SKM-1 treated with dmso at 0.1 percent for 144 hours (cell line): ENCODE results near the gene KLC1.

ENCODE experiments used
- DNase-seq: peaks from one replicate; lab custom pipeline; 2025; ENCODE audit not compliant: unreplicated experiment; lab: John Stamatoyannopoulos, UW

KLC1 gene

DNA sequence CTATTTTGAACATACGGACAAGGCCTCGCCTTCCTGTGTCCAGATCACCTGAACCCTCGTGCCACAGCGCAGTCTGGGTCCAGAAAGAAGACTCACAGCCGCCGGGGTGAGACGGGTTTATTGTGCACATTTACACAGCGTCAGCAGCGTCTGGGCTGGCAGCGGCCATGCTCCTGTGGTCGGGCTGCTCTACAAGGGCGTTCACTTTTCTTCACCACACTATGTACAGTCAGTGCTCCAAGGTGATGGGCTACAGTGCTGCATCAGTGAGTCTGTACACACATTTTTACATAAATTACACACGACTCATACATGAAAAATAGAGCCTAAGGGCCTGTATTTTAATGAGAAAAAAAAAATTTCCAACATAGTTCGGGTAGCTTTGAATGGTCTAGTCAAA lies 104.6 kb downstream of the KLC1 start:
- no peak for DNase-seq

GRCh38 chr14:103734081-103734888 lies 105.3 kb downstream of the KLC1 start:
- no peak for DNase-seq

DNA sequence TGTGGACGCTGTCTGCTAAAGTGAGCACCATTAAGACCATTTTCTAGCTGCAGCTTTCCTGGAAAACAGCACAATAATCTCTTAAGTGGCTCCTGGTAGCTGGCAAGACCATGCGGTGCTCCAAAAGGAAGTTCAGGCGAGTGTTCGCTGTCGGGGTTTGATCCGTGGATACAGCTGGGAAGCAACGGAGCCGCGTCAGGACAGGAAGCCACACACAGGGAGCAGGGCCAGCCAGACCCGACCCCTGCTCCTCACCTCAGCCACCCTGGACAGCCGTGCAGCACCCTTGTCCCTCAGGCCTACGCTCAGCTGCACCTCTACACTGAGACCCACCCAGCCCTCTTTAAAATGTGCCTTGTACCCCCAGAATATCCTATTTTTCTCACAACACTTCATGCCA lies 106.0 kb downstream of the KLC1 start:
- no peak for DNase-seq

GRCh38 chr14:103735439-103735814 lies 106.4 kb downstream of the KLC1 start:
- no peak for DNase-seq

DNA sequence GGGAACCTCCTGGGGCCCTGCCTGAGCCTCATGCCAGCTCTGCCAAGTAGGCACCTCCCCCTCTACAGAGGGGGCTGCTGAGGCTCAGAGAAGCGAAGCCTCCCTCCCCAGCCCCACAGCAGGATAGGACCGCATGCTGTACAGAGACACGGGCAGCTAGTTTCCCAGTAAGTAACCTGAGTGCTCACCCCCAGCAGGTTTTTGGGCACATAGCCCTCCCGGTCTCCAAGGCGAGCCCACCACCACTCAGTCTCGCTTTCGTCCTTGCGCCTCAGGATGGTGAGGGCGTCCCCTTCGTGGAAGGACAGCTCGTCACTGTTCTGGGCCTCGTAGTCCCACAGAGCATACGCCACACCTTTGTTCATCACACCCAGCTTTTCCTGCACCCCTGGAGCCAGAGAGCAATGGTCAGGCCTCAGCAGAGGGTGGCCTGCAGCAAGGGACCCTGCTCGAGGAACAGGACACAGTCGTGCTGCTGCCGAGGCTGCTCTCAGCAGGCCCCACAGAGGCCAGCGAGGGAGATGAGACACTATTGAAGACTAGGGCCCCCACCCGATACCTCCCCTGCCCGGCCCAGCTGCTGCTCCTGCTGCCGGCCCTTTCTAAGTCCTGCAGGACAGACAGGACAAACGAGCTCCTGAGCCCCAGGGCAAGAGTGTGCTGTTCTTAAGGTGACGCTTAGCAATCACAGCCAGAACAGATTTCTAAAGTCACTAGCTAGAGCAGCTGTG lies 107.0 kb downstream of the KLC1 start:
- DNase-seq, result no peak

DNA sequence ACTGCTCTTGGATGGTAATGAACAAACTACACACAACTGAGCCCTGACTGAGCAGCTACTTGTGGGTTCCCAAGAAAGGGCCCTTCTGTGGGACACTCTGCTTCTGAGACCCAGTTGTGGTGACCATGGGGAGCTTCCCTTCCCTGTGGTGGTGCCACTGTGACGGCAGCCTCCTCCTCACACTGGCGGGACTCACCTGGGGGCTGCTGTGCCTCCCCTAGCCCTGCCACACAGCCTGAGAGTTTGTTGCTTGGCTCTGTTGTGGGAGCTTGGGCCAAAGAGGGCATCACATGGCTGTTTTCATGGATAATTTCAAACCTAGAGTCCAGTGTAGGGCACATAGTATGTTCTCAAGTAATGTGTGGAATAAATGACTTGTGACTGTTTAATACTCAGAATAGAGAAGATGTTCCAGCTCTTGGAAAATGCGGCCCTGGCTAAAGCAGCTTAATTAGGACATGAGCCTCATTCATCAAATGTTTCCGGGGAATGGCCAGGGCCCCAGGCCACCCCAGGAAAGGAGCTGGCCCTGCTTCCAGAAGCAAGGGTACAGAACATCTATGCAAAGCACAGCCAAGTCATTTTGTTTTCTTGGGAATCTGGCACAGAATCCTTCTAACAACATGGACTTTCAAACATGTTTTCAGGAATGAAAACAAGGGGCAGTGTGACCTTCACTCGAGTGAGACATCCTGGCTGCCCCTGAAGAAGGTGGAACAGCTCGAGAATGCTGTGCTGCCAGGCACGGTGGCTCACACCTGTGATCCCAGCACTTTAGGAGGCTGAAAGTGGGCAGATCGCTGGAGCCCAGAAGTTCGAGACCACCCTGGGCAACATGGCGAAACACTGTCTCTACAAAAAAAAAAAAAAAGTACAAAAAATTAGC lies 107.8 kb downstream of the KLC1 start:
- no peak for DNase-seq

- no peak for DNase-seq
Observed at GRCh38 chr14:103737432-103738045, 108.5 kb downstream of the KLC1 start.

DNA sequence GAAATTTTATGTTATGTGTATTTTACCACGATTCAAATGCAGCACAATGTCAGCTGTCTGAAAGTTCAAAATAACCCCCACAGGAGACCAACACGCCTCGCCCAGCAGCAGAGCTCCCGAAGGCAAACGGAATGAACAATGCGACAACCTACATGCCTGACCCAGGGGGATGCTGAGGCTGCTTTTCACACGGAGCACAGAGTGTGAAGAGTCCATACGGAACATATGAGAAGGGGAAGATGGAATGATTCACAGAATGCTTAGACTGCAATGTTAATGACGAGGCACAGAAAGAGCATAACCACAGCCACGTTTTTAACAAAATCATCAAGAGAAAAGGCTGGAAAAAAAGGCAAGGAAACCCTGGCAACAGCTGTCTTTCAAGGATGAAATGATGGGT lies 109.2 kb downstream of the KLC1 start:
- DNase-seq, result no peak

DNA sequence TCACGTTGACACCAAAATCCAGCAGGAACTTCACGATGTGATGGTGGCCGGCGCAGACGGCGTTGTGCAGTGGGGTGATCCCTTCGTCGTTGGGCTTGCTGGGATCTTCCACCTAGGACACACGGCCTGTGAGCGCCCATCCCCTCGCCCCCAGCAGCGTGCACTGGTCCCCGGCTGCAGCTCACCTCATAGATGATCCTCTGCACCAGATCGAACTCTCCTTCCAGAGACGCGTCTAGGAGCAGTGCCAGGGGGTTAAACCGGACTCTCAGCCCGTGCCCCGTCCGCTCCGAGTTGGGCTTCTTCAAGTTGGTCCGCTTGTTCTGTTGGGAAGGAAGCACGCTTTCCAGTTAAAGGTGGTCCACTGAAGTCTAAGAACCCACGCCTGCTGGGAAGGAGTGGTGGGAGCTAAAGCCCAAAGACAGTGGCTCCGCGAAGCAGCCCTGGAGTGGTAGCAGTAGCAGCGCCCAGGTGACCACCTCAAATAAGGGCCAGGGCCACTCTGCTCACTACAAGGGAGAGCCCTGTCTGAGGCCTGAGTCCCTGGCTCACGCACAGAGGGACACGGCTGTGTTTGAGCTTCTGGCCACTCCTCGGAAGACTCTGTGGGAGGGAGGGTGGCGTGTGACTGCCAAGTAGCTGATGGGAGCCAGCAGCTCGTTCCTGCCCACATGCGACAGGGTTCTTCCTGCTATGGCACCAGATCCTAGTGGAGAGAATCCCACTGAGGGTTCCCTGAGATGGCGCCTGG lies 109.9 kb downstream of the KLC1 start:
- DNase-seq, result no peak

- DNase-seq, result no peak
Observed at GRCh38 chr14:103739466-103739792, 110.4 kb downstream of the KLC1 start.

DNA sequence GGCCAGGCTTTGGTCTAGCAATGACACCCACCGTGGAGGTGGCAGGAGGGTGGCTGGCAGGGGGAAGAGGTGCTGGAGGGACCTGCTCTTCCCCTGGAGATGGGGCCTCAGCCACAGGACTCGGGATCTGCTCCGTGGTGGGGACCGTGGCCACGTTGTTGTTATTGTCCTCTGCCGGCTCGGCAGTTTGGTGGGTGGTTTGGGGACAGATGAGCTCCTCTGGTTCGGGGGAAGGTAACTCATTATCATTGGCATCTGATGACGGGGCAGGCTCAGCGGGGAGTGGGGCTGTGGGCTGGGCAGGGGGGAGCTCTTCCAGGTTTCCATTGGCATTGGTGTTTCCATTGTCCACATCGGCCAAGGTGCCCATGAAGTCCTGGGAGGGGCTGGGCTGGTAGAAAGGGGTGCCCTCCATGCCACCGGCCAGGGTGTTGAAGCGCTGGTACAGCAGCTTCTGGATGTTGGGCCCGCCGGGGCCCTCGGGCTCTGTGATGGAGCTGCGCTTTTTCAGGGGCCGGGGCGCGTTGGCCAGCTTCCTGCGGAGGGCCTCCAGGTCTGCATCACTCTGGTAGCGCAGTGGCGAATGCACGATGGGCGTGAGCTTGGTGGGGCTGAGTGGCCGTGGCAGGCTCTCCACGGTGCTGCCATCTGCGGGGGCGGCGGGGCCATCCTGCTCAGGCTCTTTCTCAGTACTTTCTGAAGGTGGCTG lies 110.9 kb downstream of the KLC1 start:
- DNase-seq, result no peak

DNA sequence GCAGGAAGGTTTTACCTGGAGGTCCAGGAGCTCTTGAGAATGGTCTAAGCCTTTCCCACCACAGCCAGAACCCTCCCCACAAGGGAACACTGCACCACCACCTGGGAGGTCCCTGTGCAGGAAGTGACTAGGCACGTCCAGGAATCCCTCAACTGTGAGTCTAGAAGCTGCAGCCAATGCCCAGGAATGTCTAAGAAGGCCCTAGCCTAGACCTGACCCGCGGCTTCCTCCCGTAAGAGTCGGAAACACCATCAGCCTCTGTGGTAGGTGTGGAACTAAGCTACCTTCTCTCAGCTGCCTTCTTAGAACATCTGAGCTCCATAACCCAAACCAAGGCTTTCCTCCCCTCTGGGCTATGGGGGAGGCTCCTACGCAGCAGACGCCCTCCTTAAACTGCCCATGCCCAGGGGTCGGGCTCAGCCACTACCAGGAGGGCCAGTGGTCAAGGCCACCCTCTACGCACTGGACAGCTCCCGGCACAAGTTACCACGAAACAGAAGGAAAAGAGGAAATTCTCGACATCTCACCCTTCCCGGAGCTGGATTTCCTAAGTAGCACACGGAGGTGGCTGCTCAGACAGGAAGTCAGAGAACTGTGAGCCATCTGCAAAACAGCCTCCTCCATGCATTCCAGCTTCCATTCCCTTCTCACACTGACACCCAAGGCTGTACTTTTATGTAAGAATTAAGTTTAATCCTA lies 112.1 kb downstream of the KLC1 start:
- DNase-seq, result no peak

DNA sequence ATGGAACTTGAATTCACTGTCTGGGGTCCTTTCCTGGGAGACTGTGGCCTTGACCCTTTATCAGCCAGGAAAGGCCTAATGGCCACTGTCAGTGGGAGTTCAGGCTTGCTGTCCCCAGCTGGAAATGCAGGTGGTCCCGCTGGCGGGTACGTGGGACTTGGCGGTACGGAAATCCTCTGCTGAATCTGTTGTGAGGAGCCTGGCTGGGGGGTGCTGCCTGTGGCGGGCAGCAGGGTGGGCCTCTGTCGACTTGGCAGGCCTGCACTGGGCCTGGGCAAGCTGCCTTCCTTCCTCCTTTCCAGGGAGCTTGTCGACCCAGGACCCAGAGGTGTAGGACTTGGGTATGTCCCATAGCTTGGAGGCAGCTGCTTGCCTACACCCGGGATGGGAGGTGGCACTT lies 112.9 kb downstream of the KLC1 start:
- no peak for DNase-seq

DNA sequence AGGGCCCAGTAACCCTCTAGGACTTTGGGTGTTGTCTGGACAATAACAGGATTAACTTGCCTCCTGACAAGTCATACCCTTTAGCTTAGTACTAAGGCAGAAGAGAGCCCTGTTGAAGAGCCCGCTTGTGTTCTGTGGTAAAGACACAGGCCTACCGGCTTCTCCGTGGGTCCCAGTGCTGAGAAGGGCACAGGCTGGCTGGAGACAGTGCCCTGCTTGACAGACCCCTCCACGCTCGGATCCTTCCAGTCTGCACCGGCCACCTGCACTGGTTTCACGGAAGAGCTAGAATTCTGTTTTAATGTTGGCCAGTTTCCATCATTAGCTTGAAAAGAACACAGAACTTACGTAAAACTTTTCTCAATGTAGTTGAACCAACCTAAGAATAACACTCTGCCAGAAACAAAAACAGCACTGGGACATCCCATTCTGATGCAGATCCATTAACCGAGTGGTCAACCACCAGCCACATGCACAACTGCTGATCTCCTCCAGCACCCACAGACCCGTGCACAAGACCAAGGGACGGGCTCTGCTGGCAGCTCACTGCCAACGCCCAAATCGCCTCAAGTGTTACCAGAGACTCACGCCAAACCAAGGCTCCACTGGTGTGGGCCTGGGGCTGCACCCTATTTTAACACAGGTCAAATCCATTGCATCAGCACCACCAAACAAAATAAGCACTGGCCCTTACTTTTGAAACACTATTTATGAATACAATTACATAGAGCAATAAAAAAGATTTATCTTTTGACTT lies 113.7 kb downstream of the KLC1 start:
- DNase-seq, result no peak

DNA sequence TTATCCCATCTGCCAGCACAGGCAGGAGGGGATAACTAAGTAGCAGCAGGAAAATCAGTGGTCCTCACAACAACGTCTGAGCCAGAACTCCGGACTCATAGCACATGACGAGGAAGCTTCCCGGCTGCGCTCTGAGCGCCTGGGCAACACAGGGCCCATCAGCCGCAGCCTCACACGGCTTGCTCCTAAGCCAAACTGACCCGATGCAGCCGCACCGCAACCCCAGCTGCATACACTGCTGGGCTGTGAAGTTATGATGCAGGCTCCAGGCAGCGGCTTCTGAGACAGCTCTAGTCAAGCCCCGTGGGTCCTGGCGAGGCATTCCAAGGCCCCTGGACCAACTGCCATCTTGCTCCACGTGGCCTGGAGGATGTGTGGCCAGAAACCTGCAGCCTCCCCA lies 114.7 kb downstream of the KLC1 start:
- DNase-seq, result no peak

GRCh38 chr14:103744621-103745395 lies 115.8 kb downstream of the KLC1 start:
- no peak for DNase-seq

DNA sequence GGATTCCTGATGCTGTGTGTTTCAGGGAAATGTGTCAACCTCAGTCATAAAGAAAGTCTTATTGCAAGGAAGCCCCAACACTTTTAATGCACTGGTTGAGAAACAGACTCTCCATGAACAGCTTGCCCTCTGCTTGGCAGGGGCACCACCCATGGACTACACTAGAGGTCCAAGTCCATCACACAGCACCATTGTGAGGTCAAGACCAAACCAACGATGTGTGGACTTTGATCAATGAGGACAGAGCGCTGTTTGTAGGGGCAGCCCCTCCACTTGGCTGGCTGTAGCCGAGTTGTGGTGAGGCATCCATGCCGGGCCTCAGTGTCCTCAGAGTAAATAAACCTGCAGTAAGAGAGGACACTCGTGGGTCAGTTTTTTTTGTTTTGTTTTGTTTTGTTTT lies 116.4 kb downstream of the KLC1 start:
- DNase-seq, result no peak

GRCh38 chr14:103746701-103747100 lies 117.7 kb downstream of the KLC1 start:
- DNase-seq, result no peak
